Activated naive CD8-positive, alpha-beta T cell treated with anti-CD3 and anti-CD28 coated beads for 36 hours (primary cell): ENCODE measurements around the gene SMAD2. TPM values are rescaled to one million over a fixed set of nuclear protein-coding genes. Genes with fewer than 3 reads are reported as not detected.

Source experiments
- DNase-seq: peaks from one replicate; pipeline ENCODE4 v3.0.0; 2021
- H3K27ac Mint-ChIP-seq: one replicate; pipeline ENCODE4 v1.8.0; 2022; ENCODE audit warnings: mild to moderate bottlenecking, moderate library complexity, mixed read lengths
- H3K27me3 Mint-ChIP-seq: one replicate; pipeline ENCODE4 v1.8.0; 2022; ENCODE audit warnings: mild to moderate bottlenecking, mixed read lengths
- H3K36me3 Mint-ChIP-seq: one replicate; pipeline ENCODE4 v1.8.0; 2021; ENCODE audit warnings: mild to moderate bottlenecking, mixed read lengths
- H3K4me1 Mint-ChIP-seq: one replicate; pipeline ENCODE4 v1.8.0; 2021; ENCODE audit warnings: mixed read lengths
- H3K4me3 Mint-ChIP-seq: one replicate; pipeline ENCODE4 v1.8.0; 2022; ENCODE audit warnings: mild to moderate bottlenecking, moderate library complexity, mixed read lengths
- H3K9me3 Mint-ChIP-seq: one replicate; pipeline ENCODE4 v1.8.0; 2022; ENCODE audit warnings: mixed read lengths
- total RNA-seq, 2 experiments: library from RNA; stranded (reverse); gene quantifications; one replicate each; pipeline ENCODE4 v1.2.3, GENCODE V29; 2021

Gene SMAD2
- total RNA-seq, 2 experiments from 2014 or later, result 101 to 105 TPM

GRCh38 chr18:47915229-47915628, 15.2 kb downstream of the SMAD2 start:
- no peaks in the 10 kb centered on the region for H3K27me3 Mint-ChIP-seq
- H3K9me3 Mint-ChIP-seq, result no peaks in the 10 kb centered on the region
- DNase-seq, result no peak
- H3K4me1 Mint-ChIP-seq, result peaks cover 82% of the 10 kb centered on the region
- no peak overlapping the region for H3K27ac Mint-ChIP-seq
- H3K36me3 Mint-ChIP-seq, result peaks cover 42% of the 10 kb centered on the region
- H3K4me3 Mint-ChIP-seq, result no peak overlapping the region

DNA sequence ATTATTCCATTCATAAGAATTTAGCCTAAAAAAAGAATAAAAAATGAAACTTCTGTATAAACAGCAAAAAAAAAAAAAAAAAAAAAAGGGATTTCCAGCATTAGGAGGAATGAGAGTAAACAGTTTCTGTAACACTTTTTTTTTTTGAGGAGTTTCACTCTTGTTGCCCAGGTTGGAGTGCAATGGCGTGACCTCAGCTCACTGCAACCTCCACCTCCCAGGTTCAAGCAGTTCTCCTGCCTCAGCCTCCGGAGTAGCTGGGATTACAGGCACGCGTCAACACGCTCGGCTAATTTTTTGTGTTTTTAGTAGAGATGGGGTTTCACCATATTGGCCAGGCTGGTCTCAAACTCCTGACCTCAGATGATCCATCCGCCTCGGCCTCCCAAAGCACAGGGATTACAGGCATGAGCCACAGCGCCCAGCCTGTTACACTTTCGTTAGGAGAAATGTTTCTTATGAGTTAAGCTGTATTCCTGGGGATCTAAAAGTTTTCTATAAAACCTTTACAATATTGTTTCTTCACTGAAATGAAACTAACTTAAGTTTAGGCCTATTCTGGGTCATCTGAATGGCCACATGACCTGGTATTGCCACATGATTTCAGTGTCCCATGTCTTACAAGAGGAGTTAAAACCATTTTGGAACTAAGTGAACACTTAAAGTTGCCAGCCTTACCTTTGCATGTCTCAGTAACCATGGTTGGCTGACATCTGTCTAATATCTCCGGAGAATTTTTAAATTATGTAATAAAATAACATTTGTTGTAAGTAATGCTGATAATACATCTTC, 17.5 kb downstream of the SMAD2 start:
- H3K9me3 Mint-ChIP-seq, result no peaks in the 10 kb centered on the region
- peaks cover 82% of the 10 kb centered on the region for H3K4me1 Mint-ChIP-seq
- H3K4me3 Mint-ChIP-seq, result peak overlapping the region; percentile 26
- no peaks in the 10 kb centered on the region for H3K27me3 Mint-ChIP-seq
- peak overlapping the region; percentile 88 for H3K27ac Mint-ChIP-seq
- DNase-seq, result no peak
- H3K36me3 Mint-ChIP-seq, result peaks cover 38% of the 10 kb centered on the region

DNA sequence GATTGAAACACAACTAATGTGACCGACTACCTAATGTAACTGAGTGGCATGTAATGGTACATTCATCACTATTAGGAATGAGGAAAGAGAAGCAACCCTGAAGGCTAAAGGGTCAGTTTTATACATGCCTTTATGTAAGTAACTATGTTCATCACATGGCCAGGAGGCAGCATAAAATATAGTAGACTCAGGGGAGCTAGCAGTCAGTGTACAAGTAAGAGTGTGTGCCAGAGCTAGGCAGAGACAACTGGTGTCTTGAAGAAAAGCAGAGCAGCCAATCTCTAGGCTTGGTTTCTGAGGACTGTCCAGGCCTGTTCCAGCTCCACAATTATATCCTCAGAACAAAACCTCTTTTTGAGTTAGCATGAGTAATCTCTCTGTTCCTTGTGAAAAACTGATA, 18.1 kb downstream of the SMAD2 start:
- H3K36me3 Mint-ChIP-seq, result peaks cover 41% of the 10 kb centered on the region
- DNase-seq, result no peak
- peak overlapping the region; percentile 88 for H3K27ac Mint-ChIP-seq
- peaks cover 82% of the 10 kb centered on the region for H3K4me1 Mint-ChIP-seq
- no peaks in the 10 kb centered on the region for H3K27me3 Mint-ChIP-seq
- H3K9me3 Mint-ChIP-seq, result no peaks in the 10 kb centered on the region
- peak overlapping the region; percentile 3 for H3K4me3 Mint-ChIP-seq

GRCh38 chr18:47911877-47912276, 18.6 kb downstream of the SMAD2 start:
- peak overlapping the region; percentile 3 for H3K4me3 Mint-ChIP-seq
- DNase-seq, result no peak
- H3K27me3 Mint-ChIP-seq, result no peaks in the 10 kb centered on the region
- peak overlapping the region; percentile 88 for H3K27ac Mint-ChIP-seq
- peaks cover 42% of the 10 kb centered on the region for H3K36me3 Mint-ChIP-seq
- peaks cover 82% of the 10 kb centered on the region for H3K4me1 Mint-ChIP-seq
- peaks cover 3% of the 10 kb centered on the region for H3K9me3 Mint-ChIP-seq

- Mint-ChIP-seq H3K36me3 (peaks cover 64% of the 10 kb centered on the region), H3K27ac (no peak overlapping the region), H3K4me1 (peaks cover 77% of the 10 kb centered on the region), H3K4me3 (no peak overlapping the region), H3K9me3 (peaks cover 19% of the 10 kb centered on the region), H3K27me3 (no peaks in the 10 kb centered on the region)
- DNase-seq, result no peak
These were observed 21.0 kb downstream of the SMAD2 start for GRCh38 chr18:47909484-47909883.

GRCh38 chr18:47908592-47908991, 21.9 kb downstream of the SMAD2 start:
- peaks cover 77% of the 10 kb centered on the region for H3K4me1 Mint-ChIP-seq
- H3K4me3 Mint-ChIP-seq, result no peak overlapping the region
- peaks cover 73% of the 10 kb centered on the region for H3K36me3 Mint-ChIP-seq
- no peaks in the 10 kb centered on the region for H3K27me3 Mint-ChIP-seq
- no peak overlapping the region for H3K27ac Mint-ChIP-seq
- peaks cover 24% of the 10 kb centered on the region for H3K9me3 Mint-ChIP-seq
- no peak for DNase-seq

GRCh38 chr18:47906408-47906807, 24.1 kb downstream of the SMAD2 start:
- no peak overlapping the region for H3K4me3 Mint-ChIP-seq
- H3K9me3 Mint-ChIP-seq, result peaks cover 33% of the 10 kb centered on the region
- H3K4me1 Mint-ChIP-seq, result peaks cover 76% of the 10 kb centered on the region
- H3K27me3 Mint-ChIP-seq, result no peaks in the 10 kb centered on the region
- DNase-seq, result no peak
- peaks cover 80% of the 10 kb centered on the region for H3K36me3 Mint-ChIP-seq
- no peak overlapping the region for H3K27ac Mint-ChIP-seq

DNA sequence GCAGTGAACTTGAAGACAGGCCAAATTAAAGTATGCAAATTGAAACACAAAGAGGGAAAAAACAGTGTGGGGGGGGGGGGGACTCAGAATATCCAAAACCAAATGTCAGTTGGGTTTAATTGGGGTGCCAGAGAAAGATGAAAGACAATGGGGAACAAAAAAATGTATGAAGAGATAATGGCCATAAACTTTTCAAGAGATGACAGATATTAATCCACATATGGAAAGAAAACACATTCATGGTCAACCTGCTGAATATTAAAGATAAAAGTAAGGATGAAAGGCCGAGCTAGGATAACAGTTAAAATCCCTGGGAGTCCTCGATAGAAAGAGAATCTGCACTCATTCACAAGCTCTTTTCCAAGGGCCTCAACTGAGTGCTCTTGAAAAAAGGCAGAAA, 26.6 kb downstream of the SMAD2 start:
- Mint-ChIP-seq H3K4me3 (no peak overlapping the region), H3K9me3 (peaks cover 38% of the 10 kb centered on the region), H3K4me1 (peaks cover 73% of the 10 kb centered on the region), H3K27ac (no peak overlapping the region), H3K36me3 (peaks cover 79% of the 10 kb centered on the region), H3K27me3 (no peaks in the 10 kb centered on the region)
- DNase-seq, result no peak

- no peak for DNase-seq
- H3K4me1 Mint-ChIP-seq, result peaks cover 67% of the 10 kb centered on the region
- H3K9me3 Mint-ChIP-seq, result peaks cover 33% of the 10 kb centered on the region
These were observed 28.7 kb downstream of the SMAD2 start for GRCh38 chr18:47901624-47902362.

DNA sequence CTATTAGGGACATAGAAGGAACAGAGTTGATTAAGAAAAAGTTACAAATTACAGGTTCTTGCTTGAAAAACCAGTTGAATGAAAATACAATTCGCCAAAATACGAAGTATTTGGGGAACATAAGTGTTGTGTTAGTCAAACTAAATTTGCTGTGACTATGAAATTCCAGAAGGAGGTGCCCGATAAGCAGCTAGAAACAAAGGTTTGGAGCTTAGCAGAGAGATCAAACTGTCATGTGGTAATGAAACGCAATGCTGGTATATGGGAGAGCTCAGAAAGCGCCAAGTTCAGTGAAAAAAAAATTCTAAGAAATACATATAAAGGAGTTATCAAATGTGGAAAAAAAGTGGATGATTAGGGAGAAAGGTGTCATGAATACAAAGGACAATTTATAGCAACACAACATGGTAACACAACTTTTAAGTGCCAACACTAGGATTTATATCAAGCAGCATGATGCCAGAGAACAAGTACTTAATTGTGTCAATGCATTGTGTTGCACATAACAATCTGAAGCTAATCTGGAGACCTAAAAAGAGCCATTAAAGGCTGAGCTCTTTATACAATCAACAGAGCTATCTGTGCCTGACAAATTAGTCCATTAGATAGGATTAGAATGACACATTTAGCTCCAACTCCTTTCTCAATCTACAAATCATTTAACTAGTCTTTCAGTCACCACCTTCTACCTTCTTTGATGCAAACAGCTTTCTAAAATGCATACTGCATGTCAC, 31.2 kb downstream of the SMAD2 start:
- peaks cover 69% of the 10 kb centered on the region for H3K4me1 Mint-ChIP-seq
- H3K27me3 Mint-ChIP-seq, result no peaks in the 10 kb centered on the region
- no peak overlapping the region for H3K27ac Mint-ChIP-seq
- no peak overlapping the region for H3K4me3 Mint-ChIP-seq
- H3K36me3 Mint-ChIP-seq, result peaks cover 65% of the 10 kb centered on the region
- DNase-seq, result no peak
- H3K9me3 Mint-ChIP-seq, result peaks cover 19% of the 10 kb centered on the region

More at GRCh38 chr18:47901624-47902362, 28.7 kb downstream of the SMAD2 start:
- H3K27ac Mint-ChIP-seq, result peak overlapping the region; percentile 80
- peaks cover 75% of the 10 kb centered on the region for H3K36me3 Mint-ChIP-seq
- H3K27me3 Mint-ChIP-seq, result no peaks in the 10 kb centered on the region
- peak overlapping the region; percentile 47 for H3K4me3 Mint-ChIP-seq

DNA sequence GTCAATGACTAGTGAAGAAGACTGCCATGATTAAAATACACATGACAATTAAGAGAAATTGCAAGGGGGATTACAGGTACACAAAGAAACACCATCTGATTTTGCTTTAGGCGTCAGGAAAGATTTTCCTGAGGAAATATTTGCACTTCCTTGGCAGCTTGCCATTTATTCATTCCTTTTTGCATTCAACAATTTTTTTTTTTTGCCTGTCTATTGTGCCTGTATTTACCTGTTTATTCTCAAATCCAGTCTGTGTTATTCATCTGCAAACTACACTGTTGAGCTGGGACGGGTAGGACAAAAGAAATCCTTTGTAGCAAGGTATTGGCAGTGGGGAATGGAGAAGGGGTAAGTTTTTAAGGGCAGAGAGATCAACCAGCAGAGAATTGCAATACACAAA, 31.8 kb downstream of the SMAD2 start:
- DNase-seq, result no peak
- peaks cover 65% of the 10 kb centered on the region for H3K36me3 Mint-ChIP-seq
- no peak overlapping the region for H3K27ac Mint-ChIP-seq
- H3K27me3 Mint-ChIP-seq, result no peaks in the 10 kb centered on the region
- H3K4me1 Mint-ChIP-seq, result peaks cover 71% of the 10 kb centered on the region
- H3K9me3 Mint-ChIP-seq, result peaks cover 15% of the 10 kb centered on the region
- H3K4me3 Mint-ChIP-seq, result no peak overlapping the region

GRCh38 chr18:47898055-47898454, 32.4 kb downstream of the SMAD2 start:
- no peak overlapping the region for H3K4me3 Mint-ChIP-seq
- peaks cover 8% of the 10 kb centered on the region for H3K9me3 Mint-ChIP-seq
- peaks cover 67% of the 10 kb centered on the region for H3K4me1 Mint-ChIP-seq
- H3K27ac Mint-ChIP-seq, result no peak overlapping the region
- no peak for DNase-seq
- H3K36me3 Mint-ChIP-seq, result peaks cover 63% of the 10 kb centered on the region
- no peaks in the 10 kb centered on the region for H3K27me3 Mint-ChIP-seq

- no peak for DNase-seq
- Mint-ChIP-seq H3K9me3 (peaks cover 4% of the 10 kb centered on the region), H3K4me3 (no peak overlapping the region), H3K36me3 (peaks cover 55% of the 10 kb centered on the region), H3K4me1 (peaks cover 53% of the 10 kb centered on the region), H3K27ac (no peak overlapping the region), H3K27me3 (no peaks in the 10 kb centered on the region)
These were observed 34.8 kb downstream of the SMAD2 start for GRCh38 chr18:47895565-47896250.

- H3K4me3 Mint-ChIP-seq, result no peak overlapping the region
- H3K4me1 Mint-ChIP-seq, result peaks cover 45% of the 10 kb centered on the region
- no peaks in the 10 kb centered on the region for H3K27me3 Mint-ChIP-seq
- no peak overlapping the region for H3K27ac Mint-ChIP-seq
- peaks cover 45% of the 10 kb centered on the region for H3K36me3 Mint-ChIP-seq
- H3K9me3 Mint-ChIP-seq, result no peaks in the 10 kb centered on the region
- DNase-seq, result no peak
These were observed 36.3 kb downstream of the SMAD2 start for GRCh38 chr18:47893939-47894699.
